ENCODE measurements around the gene FBLN1.
"Not testable (repeated sequence)": the region's sequence is repeated elsewhere in the genome, so short reads cannot be mapped to it uniquely, and the experiment has no call there.

FBLN1 gene

DNA sequence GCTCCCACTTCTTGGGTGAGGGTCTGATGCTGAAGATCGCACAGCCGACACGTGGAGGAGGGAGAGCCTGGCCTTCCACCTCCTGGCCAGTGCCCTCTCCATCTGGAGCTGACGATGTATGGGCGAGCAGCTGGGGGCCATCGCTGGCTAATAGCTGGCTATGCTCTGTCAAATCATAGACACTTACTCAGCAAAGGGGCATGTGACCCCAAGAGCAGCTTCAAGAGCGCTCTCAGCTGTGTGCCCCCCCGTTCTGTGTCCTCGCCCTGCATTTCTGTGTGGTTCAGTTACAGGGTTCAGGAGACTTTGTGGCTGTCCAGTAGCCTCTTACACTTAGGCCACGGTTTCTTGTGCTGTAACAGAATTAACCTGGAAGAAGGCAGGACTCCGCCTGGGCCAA is 26.4 kb downstream of the FBLN1 start:
- no peak for DNase-seq

- DNase-seq: no peak
Measured at GRCh38 chr22:45529971-45530575, 27.4 kb downstream of the FBLN1 start.

DNA sequence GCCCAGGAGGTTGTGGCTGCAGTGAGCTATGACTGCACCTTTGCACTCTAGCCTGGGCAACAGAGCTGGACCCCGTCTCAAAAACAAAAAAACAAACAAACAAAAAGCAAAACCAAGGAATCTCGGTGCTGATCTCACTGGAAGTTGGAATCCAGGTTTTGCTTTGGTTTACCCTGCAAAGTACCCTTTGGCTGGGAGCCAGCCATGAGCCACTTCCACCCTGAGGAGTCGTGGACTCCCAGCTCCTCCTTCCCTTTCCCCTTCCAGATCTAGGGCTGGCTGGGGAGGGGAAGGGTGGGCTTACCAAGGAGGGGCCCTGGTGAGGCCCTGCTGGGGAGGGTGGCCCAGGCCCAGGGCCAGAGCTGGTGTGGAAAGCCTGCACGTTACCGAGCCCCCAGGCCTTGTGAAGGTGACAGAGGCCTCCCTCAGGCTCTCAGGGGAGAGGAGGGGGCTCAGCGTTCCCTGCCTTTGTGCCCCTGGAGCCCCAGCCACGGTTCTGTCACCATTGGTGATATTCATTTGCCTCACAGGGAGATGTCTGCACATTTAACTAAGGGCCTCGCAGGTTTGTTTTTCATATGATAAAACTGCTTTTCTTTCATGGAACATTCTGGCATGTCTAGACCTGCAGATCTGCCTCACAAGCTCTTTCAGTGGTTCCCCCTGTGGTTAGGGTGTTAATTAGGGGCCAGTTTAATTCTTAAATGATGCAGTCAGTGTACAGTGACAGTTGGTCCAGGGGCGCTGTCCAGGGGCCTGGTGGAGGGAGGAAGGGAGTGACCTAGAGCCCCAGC is 29.0 kb downstream of the FBLN1 start:
- DNase-seq: no peak

- no peak for DNase-seq
Measured at GRCh38 chr22:45532235-45532631, 29.6 kb downstream of the FBLN1 start.

GRCh38 chr22:45533703-45534102 is 31.0 kb downstream of the FBLN1 start:
- no peak for DNase-seq

GRCh38 chr22:45534339-45535192 is 31.9 kb downstream of the FBLN1 start:
- DNase-seq: no peak

- no peak for DNase-seq
Measured at GRCh38 chr22:45535290-45535689, 32.6 kb downstream of the FBLN1 start.

GRCh38 chr22:45535835-45536234 is 33.2 kb downstream of the FBLN1 start:
- DNase-seq: not testable (repeated sequence)

GRCh38 chr22:45537734-45538181 is 35.1 kb downstream of the FBLN1 start:
- DNase-seq: peak; percentile 74

DNA sequence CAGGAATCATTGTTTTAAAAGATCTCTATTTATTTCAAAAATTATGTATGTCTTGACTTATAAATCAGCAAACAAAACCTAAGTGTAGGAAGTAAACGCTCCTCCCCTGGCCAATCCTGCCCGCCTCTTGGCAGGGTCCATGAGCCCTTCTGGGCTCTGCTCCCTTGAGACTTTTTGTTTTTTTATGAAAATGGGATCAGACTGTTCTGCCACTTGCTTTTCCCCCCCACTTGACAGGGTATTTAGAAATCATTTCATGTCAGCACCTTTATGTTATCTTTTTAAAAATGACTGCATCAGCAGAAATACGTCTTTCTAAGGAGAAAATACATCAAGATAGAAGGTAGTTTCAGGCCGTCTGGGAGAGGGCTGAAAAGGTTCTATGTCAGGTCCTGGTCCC is 35.6 kb downstream of the FBLN1 start:
- DNase-seq: peak; percentile 74

DNA sequence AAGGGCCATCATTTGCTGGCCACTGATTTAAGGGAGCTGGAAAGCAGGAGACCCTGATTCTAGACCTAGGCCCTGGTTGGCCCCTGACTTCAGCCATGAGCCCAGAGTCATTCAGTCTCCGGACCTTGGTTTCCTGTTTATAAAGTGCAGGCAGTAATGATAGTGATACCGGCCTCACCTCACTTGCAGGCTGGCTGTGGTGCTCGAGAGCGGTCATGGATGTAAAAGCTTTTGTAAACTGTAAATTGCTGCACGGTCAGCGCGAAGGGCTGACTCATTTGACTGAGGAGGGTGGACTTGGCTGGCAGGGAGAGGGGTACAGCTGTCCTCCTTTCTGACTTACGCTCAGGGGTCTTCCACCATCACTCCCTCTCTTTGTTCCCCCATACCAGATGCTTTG is 37.4 kb downstream of the FBLN1 start:
- no peak for DNase-seq

DNA sequence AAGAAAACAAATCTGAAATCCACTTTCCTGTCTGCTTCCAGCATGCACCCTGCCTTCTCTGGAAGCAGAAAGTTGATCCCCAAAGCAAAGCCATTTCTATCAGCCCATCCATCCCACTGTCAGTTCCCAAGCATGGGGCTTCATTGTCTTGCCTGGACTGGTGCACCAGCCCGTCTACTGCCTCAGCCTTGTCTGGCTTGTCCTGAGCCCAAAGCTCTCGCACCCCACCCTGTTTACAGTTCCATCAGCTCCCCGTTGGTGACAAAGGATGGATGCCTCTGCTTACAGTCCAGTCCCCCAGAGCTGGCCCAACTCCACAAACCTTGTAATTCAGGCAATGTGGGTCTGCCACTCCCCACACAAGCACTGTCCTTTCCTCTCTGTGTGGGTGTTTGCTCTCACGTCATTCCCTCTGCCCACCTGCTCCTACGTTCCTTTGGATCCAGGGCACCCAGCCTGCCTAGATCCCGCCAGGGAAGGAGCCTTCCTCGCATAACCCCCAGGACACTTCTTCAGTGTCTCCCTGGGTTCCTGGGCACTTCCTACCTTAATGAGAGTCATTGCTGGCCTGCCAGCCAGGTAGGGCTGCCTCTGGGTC is 38.8 kb downstream of the FBLN1 start:
- DNase-seq: no peak

DNA sequence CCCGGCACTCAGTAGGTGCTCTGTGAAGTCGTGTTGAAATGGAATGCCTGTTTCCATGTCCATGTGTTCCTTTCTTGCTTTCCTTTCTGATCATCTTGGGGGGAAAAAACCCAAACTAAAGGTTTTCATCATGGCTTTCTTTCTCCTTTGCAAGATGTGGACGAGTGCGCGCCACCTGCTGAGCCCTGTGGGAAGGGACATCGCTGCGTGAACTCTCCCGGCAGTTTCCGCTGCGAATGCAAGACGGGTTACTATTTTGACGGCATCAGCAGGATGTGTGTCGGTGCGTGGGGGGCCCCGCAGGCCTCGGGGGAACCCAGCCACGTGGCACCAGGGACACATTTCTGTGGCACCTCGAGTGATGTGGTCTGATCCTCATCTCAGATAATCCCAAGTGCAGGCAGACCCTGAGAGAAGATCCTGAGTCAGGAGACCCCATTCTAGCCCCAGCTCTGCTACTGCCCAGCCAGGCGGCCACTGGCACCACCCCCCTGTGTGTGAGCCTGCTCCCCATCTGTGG is 39.4 kb downstream of the FBLN1 start:
- no peak for DNase-seq

DNA sequence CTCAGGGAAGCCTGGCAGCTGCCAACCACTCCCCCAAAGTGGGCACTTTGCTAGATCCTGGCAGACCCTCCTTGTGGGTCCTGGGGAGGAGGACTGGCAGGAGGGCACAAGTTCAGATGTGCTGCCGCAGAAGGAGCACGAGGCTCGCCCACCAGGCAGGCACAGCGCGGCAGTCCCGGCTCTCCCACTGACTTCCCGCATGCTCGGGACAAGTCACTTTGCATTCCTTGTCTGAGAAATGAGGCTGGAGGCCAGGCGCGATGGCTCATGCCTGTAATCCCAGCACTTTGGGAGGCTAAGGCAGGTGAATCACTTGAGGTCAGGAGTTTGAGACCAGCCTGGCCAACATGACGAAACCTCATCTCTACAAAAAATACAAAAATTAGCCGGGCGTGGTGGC is 40.1 kb downstream of the FBLN1 start:
- DNase-seq: not testable (repeated sequence)

- DNase-seq: no peak
Measured at GRCh38 chr22:45543243-45543642, 40.6 kb downstream of the FBLN1 start.

GRCh38 chr22:45544588-45545170 is 42.0 kb downstream of the FBLN1 start:
- DNase-seq: no peak

- DNase-seq: no peak
Measured at GRCh38 chr22:45546333-45547015, 43.8 kb downstream of the FBLN1 start.

- no peak for DNase-seq
Measured at GRCh38 chr22:45547016-45547345, 44.3 kb downstream of the FBLN1 start.

DNA sequence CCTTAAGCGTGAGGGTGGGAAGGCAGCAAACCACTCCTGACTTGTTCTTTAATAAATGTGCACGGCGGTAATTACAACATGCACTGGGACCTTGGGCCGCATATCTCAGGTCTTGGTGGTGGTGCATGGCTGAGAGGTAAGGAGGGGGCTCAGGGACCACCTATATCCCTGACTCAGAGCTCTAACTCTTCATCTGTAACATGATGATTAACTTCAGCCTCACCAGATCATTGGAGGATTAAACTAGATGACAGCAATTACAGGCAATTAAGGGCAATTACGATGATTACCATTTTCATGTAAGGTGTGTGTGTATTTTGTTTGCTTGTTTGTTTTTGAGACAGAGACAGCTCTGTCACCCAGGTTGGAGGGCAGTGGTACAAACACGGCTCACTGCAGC is 45.0 kb downstream of the FBLN1 start:
- no peak for DNase-seq

GRCh38 chr22:45548247-45548840 is 45.7 kb downstream of the FBLN1 start:
- DNase-seq: no peak

DNA sequence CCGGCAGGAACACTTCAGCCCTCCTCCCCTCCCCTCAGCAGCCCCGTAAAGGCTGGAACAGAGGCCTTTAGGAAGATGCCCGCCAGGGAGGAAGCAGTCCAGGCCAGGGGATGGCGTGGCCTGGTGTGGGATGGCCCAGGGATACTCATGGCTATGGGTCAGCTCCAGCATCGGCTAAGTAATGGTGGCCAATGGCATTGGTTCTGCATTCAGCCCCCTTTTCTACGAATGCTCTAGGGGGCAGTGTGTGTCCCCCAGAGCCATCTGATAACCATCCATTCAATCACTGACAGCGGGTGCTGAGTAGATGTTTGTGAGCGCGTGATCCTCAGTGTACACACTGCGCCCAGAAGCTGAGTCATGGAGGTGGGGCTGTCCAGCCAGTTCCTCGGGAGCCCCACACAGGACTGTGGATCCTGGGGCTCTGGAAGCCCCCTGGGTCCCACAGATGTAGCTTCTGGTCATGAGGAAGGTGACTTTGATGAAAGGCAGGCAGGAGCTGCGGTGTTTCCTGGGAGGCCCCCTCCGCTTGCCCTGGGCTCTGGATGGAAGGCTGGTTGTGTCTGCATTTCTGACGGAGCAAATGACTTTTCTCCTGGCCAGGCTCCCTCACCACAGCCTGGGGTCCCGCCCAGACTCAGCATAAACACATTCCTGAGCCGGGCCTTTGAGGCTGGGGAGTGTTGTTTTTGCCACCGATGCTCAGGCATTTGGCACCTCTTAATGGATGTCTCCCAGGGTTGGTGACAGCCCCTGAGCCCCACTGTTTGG is 46.5 kb downstream of the FBLN1 start:
- DNase-seq: no peak

Data from midbrain (tissue), 1 donor.